ENCODE data around the gene CNGA1. TPM values are rescaled to one million over a fixed set of nuclear protein-coding genes. Genes with fewer than 3 reads are reported as not detected.

Gene CNGA1
- total RNA-seq, 1 experiment from 2014 or later, result 1.0 TPM

DNA sequence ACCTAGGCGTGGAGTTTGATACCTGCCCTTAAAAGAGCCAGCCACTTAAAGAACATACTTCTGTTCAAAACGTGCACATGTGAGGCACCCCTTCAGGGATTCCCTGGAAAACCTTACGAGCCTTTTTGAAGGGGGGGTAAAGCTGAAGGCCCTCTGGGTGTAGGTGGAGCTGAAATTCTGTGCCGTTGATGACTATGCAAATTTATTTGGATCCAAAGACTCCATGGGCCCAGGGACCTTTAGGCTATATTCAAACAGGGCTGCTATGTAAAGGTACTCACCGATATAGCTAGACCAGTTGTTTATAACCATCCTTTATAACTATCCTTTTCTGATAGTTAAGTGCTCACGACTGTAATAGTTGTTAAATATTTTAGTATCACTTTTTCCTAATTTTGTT is 61.8 kb downstream of the CNGA1 start:
- H3K36me3 Mint-ChIP-seq (ENCODE audit: insufficient read depth in 1 of 3, low read depth in 3 of 3), result peaks cover 0 to 4% (median 0%) of the 10 kb centered on the region in 3 experiments; a peak in 2 of 7 replicates
- no peak overlapping the region for H3K23ac ChIP-seq (ENCODE audit: insufficient read length, low read depth, low read length)
- no peak for DNase-seq
- H3K9ac ChIP-seq (ENCODE audit: extremely low read depth, insufficient read length, low read length), result no peak overlapping the region
- no peak overlapping the region for H2BK120ac ChIP-seq (ENCODE audit: low read depth, low read length, poor library complexity, severe bottlenecking)
- H3K56ac ChIP-seq (ENCODE audit: insufficient read length, low read depth, low read length), result no peak overlapping the region
- H3K4me1 ChIP-seq (ENCODE audit: insufficient read depth, low read length), result no peaks in the 10 kb centered on the region
- no peak overlapping the region for H3K18ac ChIP-seq (ENCODE audit: insufficient read length, low read depth, low read length)
- peaks cover 0 to 3% of the 10 kb centered on the region in 2 experiments; a peak in 1 of 5 replicates for H3K9me3 Mint-ChIP-seq
- H3K4me3 Mint-ChIP-seq, result no peak overlapping the region
- H4K5ac ChIP-seq (ENCODE audit: insufficient read length, low read depth, low read length), result no peak overlapping the region
- no peak overlapping the region for H4K8ac ChIP-seq (replicated peaks; ENCODE audit: insufficient read length, low read depth, low read length)
- H3K4me1 Mint-ChIP-seq, result peaks cover 6 to 8% of the 10 kb centered on the region in 2 experiments; a peak in 3 of 4 replicates
- H3K27ac ChIP-seq (ENCODE audit: insufficient read length, low read depth, low read length), result no peak overlapping the region
- H3K27me3 Mint-ChIP-seq (ENCODE audit: low read depth), result no peaks in the 10 kb centered on the region
- H4K91ac ChIP-seq (ENCODE audit: insufficient read length, low read depth, low read length), result no peak overlapping the region
- H3K23me2 ChIP-seq (ENCODE audit: insufficient read length, low read depth, low read length, poor library complexity, severe bottlenecking), result no peaks in the 10 kb centered on the region
- WGBS (ENCODE audit: extremely low coverage, insufficient read length, low lambda C conversion rate), result no CpG with 5 or more reads among the region's 6 CpGs
- H3K14ac ChIP-seq (ENCODE audit: insufficient read depth, low read length), result no peak overlapping the region
- no peak overlapping the region for H2AFZ ChIP-seq (ENCODE audit: low read length)
- no peak overlapping the region for H3K4ac ChIP-seq (ENCODE audit: low read depth, low read length)
- H3K27me3 ChIP-seq (ENCODE audit: insufficient read depth, low read length), result no peaks in the 10 kb centered on the region
- no peak overlapping the region for H3T11ph ChIP-seq (ENCODE audit: low read length)
- H2BK5ac ChIP-seq (ENCODE audit: insufficient read length, low read length), result no peak overlapping the region
- TF ChIP-seq, protein P1, sequence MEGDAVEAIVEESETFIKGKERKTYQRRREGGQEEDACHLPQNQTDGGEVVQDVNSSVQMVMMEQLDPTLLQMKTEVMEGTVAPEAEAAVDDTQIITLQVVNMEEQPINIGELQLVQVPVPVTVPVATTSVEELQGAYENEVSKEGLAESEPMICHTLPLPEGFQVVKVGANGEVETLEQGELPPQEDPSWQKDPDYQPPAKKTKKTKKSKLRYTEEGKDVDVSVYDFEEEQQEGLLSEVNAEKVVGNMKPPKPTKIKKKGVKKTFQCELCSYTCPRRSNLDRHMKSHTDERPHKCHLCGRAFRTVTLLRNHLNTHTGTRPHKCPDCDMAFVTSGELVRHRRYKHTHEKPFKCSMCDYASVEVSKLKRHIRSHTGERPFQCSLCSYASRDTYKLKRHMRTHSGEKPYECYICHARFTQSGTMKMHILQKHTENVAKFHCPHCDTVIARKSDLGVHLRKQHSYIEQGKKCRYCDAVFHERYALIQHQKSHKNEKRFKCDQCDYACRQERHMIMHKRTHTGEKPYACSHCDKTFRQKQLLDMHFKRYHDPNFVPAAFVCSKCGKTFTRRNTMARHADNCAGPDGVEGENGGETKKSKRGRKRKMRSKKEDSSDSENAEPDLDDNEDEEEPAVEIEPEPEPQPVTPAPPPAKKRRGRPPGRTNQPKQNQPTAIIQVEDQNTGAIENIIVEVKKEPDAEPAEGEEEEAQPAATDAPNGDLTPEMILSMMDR (conservative IDR thresholded peaks at IDR 0.05), result no peak
- no peaks in the 10 kb centered on the region for H3K9me3 ChIP-seq (ENCODE audit: control insufficient read depth, low read depth, low read length)
- H2AK5ac ChIP-seq (ENCODE audit: insufficient read length, low read length), result no peak overlapping the region
- H2BK15ac ChIP-seq (ENCODE audit: low read depth, low read length), result no peak overlapping the region
- no peak overlapping the region for H3K4me2 ChIP-seq (ENCODE audit: insufficient read depth, insufficient read length, low read length)
- H3K79me1 ChIP-seq (ENCODE audit: insufficient read depth, low read depth, low read length, poor library complexity, severe bottlenecking), result no peaks in the 10 kb centered on the region
- no peak overlapping the region for H2BK12ac ChIP-seq (ENCODE audit: insufficient read length, low read depth, low read length)
- no peaks in the 10 kb centered on the region for H3K79me2 ChIP-seq (ENCODE audit: insufficient read depth, low read length)
- no peaks in the 10 kb centered on the region for H4K20me1 ChIP-seq (ENCODE audit: control insufficient read depth, insufficient read depth, insufficient read length)
- no peak overlapping the region for H2BK20ac ChIP-seq (ENCODE audit: low read depth, low read length, poor library complexity, severe bottlenecking)
- H3K27ac Mint-ChIP-seq, result no peak overlapping the region
